Astrocyte (in vitro differentiated cells and primary cell): Measurements from ENCODE around the gene PPP1R12B.
"Not testable (repeated sequence)": the region's sequence is repeated elsewhere in the genome, so short reads cannot be mapped to it uniquely, and the experiment has no call there.

Source experiments
- EZH2 ChIP-seq: IDR thresholded peaks from 2 replicates; pipeline ENCODE4 v1.6.1; 2012; ENCODE audit warnings: mild to moderate bottlenecking, low read length, inconsistent platforms; ENCODE audit not compliant: insufficient read depth
- TF ChIP-seq, protein P1 (sequence below): IDR thresholded peaks from 2 replicates; pipeline ENCODE4 v1.5.1; 2011; ENCODE audit warnings: low read depth, mild to moderate bottlenecking, inconsistent platforms, low read length, moderate library complexity; ENCODE audit not compliant: insufficient read depth

DNA sequence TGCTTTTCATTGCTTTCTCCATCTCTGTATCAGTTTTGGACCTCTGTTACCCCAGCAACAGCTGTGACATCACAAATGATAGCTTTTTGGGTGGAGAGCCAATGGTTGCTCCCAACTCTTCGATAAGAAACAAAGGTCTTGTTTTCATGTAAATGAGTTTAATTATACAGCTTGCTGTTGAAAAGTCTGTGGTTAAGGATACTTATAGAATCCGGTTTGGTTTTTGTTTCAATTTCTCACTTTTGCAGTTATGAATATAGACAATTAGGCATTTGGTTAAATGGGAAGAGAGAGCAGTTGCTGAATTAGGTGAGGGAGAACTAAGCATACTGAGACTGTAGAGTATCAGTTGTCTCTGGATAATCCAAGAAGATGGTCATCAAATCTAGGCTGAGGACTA, 99.6 kb downstream of the PPP1R12B start:
- TF ChIP-seq, protein P1, sequence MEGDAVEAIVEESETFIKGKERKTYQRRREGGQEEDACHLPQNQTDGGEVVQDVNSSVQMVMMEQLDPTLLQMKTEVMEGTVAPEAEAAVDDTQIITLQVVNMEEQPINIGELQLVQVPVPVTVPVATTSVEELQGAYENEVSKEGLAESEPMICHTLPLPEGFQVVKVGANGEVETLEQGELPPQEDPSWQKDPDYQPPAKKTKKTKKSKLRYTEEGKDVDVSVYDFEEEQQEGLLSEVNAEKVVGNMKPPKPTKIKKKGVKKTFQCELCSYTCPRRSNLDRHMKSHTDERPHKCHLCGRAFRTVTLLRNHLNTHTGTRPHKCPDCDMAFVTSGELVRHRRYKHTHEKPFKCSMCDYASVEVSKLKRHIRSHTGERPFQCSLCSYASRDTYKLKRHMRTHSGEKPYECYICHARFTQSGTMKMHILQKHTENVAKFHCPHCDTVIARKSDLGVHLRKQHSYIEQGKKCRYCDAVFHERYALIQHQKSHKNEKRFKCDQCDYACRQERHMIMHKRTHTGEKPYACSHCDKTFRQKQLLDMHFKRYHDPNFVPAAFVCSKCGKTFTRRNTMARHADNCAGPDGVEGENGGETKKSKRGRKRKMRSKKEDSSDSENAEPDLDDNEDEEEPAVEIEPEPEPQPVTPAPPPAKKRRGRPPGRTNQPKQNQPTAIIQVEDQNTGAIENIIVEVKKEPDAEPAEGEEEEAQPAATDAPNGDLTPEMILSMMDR: not testable (repeated sequence)
- not testable (repeated sequence) for TF ChIP-seq EZH2
